ENCODE data around the gene CAP2.
"Not testable (repeated sequence)": the region's sequence is repeated elsewhere in the genome, so short reads cannot be mapped to it uniquely, and the experiment has no call there.

CAP2 gene

GRCh38 chr6:17501982-17502704 lies 108.7 kb downstream of the CAP2 start:
- no peak for TF ChIP-seq ZNF274 (IDR thresholded peaks at IDR 0.05; ENCODE audit: low read depth, low read length)
- no peak overlapping the region for H3K4me3 ChIP-seq (ENCODE audit: low read length)

DNA sequence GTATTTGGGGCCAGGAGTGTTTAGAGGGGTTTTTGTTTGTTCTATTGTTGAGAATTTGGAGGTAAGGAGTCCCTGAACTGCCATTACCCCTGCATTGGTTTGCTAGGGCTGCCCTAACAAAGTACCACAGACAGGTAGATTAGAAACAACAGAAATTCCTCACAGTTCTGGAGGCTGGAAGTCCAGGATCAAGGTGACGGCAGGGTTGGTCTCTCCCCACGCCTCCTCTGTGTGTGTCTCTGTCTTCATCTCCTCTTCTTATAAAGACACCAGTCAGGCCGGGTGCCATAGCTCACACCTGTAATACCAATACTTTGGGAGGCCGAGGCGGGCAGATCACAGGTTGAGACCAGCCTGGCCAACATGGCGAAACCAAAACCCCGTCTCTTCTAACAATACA lies 109.7 kb downstream of the CAP2 start:
- H3K4me3 ChIP-seq (ENCODE audit: low read length), result no peak overlapping the region
- TF ChIP-seq ZNF274 (IDR thresholded peaks at IDR 0.05; ENCODE audit: low read depth, low read length), result no peak

GRCh38 chr6:17504005-17504404 lies 110.6 kb downstream of the CAP2 start:
- TF ChIP-seq ZNF274 (IDR thresholded peaks at IDR 0.05; ENCODE audit: low read depth, low read length), result no peak
- no peak overlapping the region for H3K4me3 ChIP-seq (ENCODE audit: low read length)

DNA sequence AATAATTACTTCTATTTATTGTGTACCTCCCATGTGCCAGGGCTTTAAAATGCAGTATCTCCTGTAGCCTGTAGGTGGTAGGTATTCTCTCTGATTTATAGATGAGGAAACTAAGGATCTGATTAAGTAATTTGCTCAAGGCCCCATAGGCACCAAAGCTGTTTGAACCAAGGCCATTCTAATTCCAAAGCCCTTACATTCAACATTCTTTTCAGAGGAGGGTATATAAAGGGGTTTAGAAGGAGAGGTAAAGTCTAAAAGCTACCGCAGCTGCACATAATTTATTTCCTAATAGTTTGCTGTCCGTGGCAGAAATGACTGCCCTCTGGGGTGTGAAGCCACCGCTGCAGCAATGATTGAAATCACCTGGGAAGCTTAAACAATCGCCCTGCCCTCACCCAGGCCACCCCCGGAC lies 111.7 kb downstream of the CAP2 start:
- no peak overlapping the region for H3K4me3 ChIP-seq (ENCODE audit: low read length)
- no peak for TF ChIP-seq ZNF274 (IDR thresholded peaks at IDR 0.05; ENCODE audit: low read depth, low read length)

DNA sequence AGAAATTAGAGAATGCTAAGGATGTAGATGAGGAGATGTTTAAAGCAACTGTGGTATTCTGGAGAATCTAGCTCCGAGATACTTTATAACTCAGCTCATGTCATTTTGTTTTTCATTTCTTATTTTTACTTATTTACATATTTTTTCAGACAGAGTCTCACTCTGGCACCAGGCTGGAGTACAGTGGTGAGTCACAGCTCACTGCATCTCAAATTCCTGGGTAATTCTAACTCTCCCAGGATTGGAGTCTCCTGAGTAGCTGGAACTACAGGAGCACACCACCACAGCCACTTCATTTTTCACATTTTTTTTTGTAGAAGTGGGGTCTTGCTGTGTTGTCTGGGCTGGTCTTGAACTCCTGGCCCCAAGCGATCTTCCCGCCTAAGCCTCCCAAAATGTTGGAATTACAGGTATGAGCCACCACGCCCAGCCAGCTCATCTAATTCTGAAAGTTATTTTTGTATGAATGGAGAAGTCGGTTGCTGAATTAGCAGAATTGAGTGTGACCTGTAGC lies 112.4 kb downstream of the CAP2 start:
- no peak overlapping the region for H3K4me3 ChIP-seq (ENCODE audit: low read length)
- TF ChIP-seq ZNF274 (IDR thresholded peaks at IDR 0.05; ENCODE audit: low read depth, low read length), result no peak

GRCh38 chr6:17506531-17506930 lies 113.1 kb downstream of the CAP2 start:
- TF ChIP-seq ZNF274 (IDR thresholded peaks at IDR 0.05; ENCODE audit: low read depth, low read length), result no peak
- no peak overlapping the region for H3K4me3 ChIP-seq (ENCODE audit: low read length)

GRCh38 chr6:17506962-17507361 lies 113.6 kb downstream of the CAP2 start:
- no peak for TF ChIP-seq ZNF274 (IDR thresholded peaks at IDR 0.05; ENCODE audit: low read depth, low read length)
- H3K4me3 ChIP-seq (ENCODE audit: low read length), result no peak overlapping the region

GRCh38 chr6:17511084-17511483 lies 117.7 kb downstream of the CAP2 start:
- no peak for TF ChIP-seq ZNF274 (IDR thresholded peaks at IDR 0.05; ENCODE audit: low read depth, low read length)

GRCh38 chr6:17511580-17511979 lies 118.2 kb downstream of the CAP2 start:
- H3K4me3 ChIP-seq (ENCODE audit: low read length), result no peak overlapping the region
- no peak for TF ChIP-seq ZNF274 (IDR thresholded peaks at IDR 0.05; ENCODE audit: low read depth, low read length)

More at GRCh38 chr6:17511084-17511483, 117.7 kb downstream of the CAP2 start:
- H3K4me3 ChIP-seq (ENCODE audit: low read length), result no peak overlapping the region

DNA sequence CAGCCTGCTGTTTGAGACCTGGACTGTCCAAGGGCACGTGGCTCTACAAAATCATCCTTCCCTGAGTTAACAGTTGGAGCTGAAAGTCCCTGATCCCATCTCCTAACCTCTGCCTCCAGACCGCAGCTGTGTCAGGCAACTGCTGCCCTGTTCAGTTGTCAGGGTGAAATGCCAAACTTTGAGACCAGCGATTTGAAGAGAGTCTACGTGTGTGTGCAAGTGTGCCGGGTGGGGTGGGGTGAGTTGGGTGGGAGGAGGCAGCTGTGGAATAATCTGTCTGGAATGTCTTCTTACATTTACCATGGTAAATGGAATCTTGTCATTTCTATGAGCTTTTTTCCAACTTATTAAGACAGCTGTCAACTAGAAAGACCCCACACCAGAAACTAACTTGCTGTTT lies 125.7 kb downstream of the CAP2 start:
- no peak overlapping the region for H3K4me3 ChIP-seq (ENCODE audit: low read length)
- TF ChIP-seq ZNF274 (IDR thresholded peaks at IDR 0.05; ENCODE audit: low read depth, low read length), result no peak

DNA sequence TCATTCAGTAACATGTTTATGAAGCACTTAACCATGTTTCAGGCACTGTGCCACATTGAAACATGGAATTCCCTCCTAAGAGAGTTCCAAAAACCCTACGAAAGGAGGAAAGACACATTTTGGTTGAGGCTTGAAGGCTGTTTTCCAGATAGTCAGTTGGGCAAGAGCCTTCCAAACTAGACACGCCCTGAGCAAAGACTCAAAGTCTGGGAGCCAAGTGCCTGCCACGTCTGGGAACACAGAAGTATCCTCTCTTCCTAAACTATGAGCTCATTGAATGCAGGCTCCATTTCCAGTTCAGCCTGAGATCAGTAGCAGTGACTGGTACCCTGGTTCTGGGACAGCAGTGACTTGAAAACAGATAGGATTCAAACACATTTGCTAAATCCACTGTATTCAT lies 132.2 kb downstream of the CAP2 start:
- TF ChIP-seq ZNF274 (IDR thresholded peaks at IDR 0.05; ENCODE audit: low read depth, low read length), result no peak

GRCh38 chr6:17527076-17527475 lies 133.7 kb downstream of the CAP2 start:
- TF ChIP-seq ZNF274 (IDR thresholded peaks at IDR 0.05; ENCODE audit: low read depth, low read length), result no peak
- H3K4me3 ChIP-seq (ENCODE audit: low read length), result no peak overlapping the region

More for the DNA sequence above, 132.2 kb downstream of the CAP2 start:
- no peak overlapping the region for H3K4me3 ChIP-seq (ENCODE audit: low read length)

DNA sequence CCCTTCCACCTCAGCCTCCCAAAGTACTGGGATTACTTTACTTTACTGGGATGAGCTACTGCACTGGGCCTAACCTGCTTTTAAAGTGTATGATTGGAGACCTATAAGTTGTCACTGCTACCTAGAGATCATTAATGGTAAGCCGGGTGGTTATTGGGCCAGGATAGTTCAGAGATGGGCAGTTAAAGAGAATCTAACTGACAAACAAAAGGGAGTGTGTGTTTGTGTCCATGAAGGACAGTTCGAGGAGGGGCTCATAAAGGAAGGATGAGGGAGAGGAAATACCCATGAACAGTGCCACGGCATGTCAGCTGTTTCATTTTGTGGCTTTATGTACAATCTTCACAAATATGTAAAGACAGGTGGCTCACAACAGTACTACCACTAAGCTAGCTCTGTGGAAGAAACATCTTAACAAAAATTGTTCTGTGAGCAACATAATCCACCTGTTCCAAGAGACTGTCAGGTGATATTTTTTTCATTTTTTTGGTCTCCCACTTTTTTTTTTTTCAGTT lies 137.0 kb downstream of the CAP2 start:
- no peak for TF ChIP-seq ZNF274 (IDR thresholded peaks at IDR 0.05; ENCODE audit: low read depth, low read length)

GRCh38 chr6:17536586-17536985 lies 143.2 kb downstream of the CAP2 start:
- no peak for TF ChIP-seq ZNF274 (IDR thresholded peaks at IDR 0.05; ENCODE audit: low read depth, low read length)
- H3K4me3 ChIP-seq (ENCODE audit: low read length), result no peak overlapping the region

More for the DNA sequence above, 137.0 kb downstream of the CAP2 start:
- H3K4me3 ChIP-seq (ENCODE audit: low read length), result no peak overlapping the region

- no peak for TF ChIP-seq ZNF274 (IDR thresholded peaks at IDR 0.05; ENCODE audit: low read depth, low read length)
- no peak overlapping the region for H3K4me3 ChIP-seq (ENCODE audit: low read length)
Observed at GRCh38 chr6:17542243-17542642, 148.8 kb downstream of the CAP2 start.

DNA sequence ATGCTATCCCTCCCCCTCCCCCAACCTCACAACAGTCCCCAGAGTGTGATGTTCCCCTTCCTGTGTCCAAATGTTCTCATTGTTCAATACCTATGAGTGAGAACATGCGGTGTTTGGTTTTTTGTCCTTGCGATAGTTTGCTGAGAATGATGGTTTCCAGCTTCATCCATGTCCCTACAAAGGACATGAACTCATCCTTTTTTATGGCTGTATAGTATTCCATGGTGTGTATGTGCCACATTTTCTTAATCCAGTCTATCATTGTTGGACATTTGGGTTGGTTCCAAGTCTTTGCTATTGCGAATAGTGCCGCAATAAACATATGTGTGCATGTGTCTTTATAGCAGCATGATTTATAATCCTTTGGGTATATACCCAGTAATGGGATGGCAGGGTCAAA lies 152.3 kb downstream of the CAP2 start:
- H3K4me3 ChIP-seq (ENCODE audit: low read length), result not testable (repeated sequence)
